Endothelial cell of umbilical vein (primary cell): ENCODE results near the gene MTF1. TPM values are rescaled to one million over a fixed set of nuclear protein-coding genes. Genes with fewer than 3 reads are reported as not detected.

Experiments used
- BruUV-seq: library from RNA; stranded (reverse); fragments of 400-500 nt; replicated peaks from 2 replicates; lab custom pipeline; 2021; lab: Mats Ljungman, UMichigan
- CTCF ChIA-PET: fragments of 300-600, 350-600 bp; sonication (Branson Sonifier 250); formaldehyde crosslinking; loops from one replicate; lab custom pipeline; 2021; ENCODE audit warnings: antibody characterized with exemption, inconsistent platforms; lab: Charles Lee
- POLR2A ChIA-PET: fragments of 300-600, 350-600 bp; sonication (Branson Sonifier 250); formaldehyde crosslinking; loops from one replicate; lab custom pipeline; 2021; ENCODE audit warnings: antibody characterized with exemption, inconsistent platforms; lab: Charles Lee
- DNase-seq: peaks from one replicate; pipeline ENCODE4 v3.0.0-alpha.2; 2011; ENCODE audit warnings: low read depth, low spot score
- FAIRE-seq: peaks from 2 replicates; lab custom pipeline; 2011; peaks lifted over from hg19 to GRCh38; lab: Jason Lieb, UNC
- H2AFZ ChIP-seq: 2 replicates; pipeline ENCODE4 v1.6.0; 2012; ENCODE audit warnings: low read depth, low read length, control low read depth, inconsistent platforms
- H3K27ac ChIP-seq: 2 replicates; pipeline ENCODE4 v1.5.1; 2011; ENCODE audit warnings: low read depth, mild to moderate bottlenecking, control low read depth, low read length, moderate library complexity; ENCODE audit not compliant: insufficient read depth
- H3K27me3 ChIP-seq, 2 experiments: 2 replicates each; pipeline versions ENCODE4 v1.6.0 to v1.6.1; 2011; ENCODE audit warnings: low read length in 2 of 2, mixed read lengths in 1 of 2; ENCODE audit not compliant: control insufficient read depth in 2 of 2, insufficient read depth in 2 of 2
- H3K36me3 ChIP-seq, 2 experiments: 2 replicates in 1 of 2; 3 replicates in 1 of 2; pipeline ENCODE4 v1.5.1; 2011; ENCODE audit warnings: low read length in 2 of 2, mild to moderate bottlenecking in 1 of 2, moderate library complexity in 1 of 2; ENCODE audit not compliant: control insufficient read depth in 2 of 2, insufficient read depth in 2 of 2; ENCODE audit errors: extremely low read depth in 1 of 2
- H3K4me1 ChIP-seq: 3 replicates; pipeline ENCODE4 v1.5.1; 2011; ENCODE audit warnings: mild to moderate bottlenecking, low read length; ENCODE audit not compliant: control insufficient read depth, insufficient read depth; ENCODE audit errors: extremely low read depth
- H3K4me2 ChIP-seq: 2 replicates; pipeline ENCODE4 v1.6.1; 2011; ENCODE audit warnings: low read length, control low read depth, mixed read lengths; ENCODE audit not compliant: insufficient read depth
- H3K4me3 ChIP-seq, 3 experiments: fragments of 200-600 bp in 1 of 3; sonication (generic), shearing (Covaris generic) in 1 of 3; replicated peaks in 1 of 3; 2 replicates each; pipeline ENCODE4 v1.5.1; 2011 to 2016; ENCODE audit warnings: control low read depth in 3 of 3, low read length in 3 of 3, mild to moderate bottlenecking in 2 of 3, inconsistent platforms in 1 of 3, low read depth in 1 of 3, moderate library complexity in 1 of 3; ENCODE audit not compliant: insufficient read depth in 1 of 3
- H3K79me2 ChIP-seq: 2 replicates; pipeline ENCODE4 v1.6.0; 2012; ENCODE audit warnings: low read length, inconsistent platforms; ENCODE audit not compliant: control insufficient read depth, insufficient read depth
- H3K9ac ChIP-seq: replicated peaks from 2 replicates; pipeline ENCODE3; 2011; ENCODE audit warnings: low read length, control low read depth; ENCODE audit not compliant: insufficient read depth; ENCODE audit errors: extremely low read depth
- H3K9me1 ChIP-seq: replicated peaks from 3 replicates; pipeline ENCODE4 v1.6.0; 2011; ENCODE audit warnings: mild to moderate bottlenecking, low read length; ENCODE audit not compliant: control insufficient read depth, insufficient read depth; ENCODE audit errors: extremely low read depth
- H3K9me3 ChIP-seq: replicated peaks from 2 replicates; pipeline ENCODE4 v1.5.1; 2012; ENCODE audit warnings: low read length, inconsistent platforms; ENCODE audit not compliant: control insufficient read depth, insufficient read depth
- H4K20me1 ChIP-seq: replicated peaks from 2 replicates; pipeline ENCODE3; 2011; ENCODE audit warnings: mild to moderate bottlenecking, low read length; ENCODE audit not compliant: control insufficient read depth, insufficient read depth; ENCODE audit errors: extremely low read depth
- CTCF ChIP-seq, 2 donors: IDR thresholded peaks; 1 replicate in 1 of 2; 2 replicates in 1 of 2; pipeline ENCODE4 v1.5.1; 2011; ENCODE audit warnings: low read length in 2 of 2, mild to moderate bottlenecking in 2 of 2, moderate library complexity in 2 of 2, control low read depth in 1 of 2, inconsistent platforms in 1 of 2, low read depth in 1 of 2; ENCODE audit not compliant: insufficient read depth in 1 of 2; ENCODE audit errors: extremely low read depth in 1 of 2
- EZH2 ChIP-seq: IDR thresholded peaks from 2 replicates; pipeline ENCODE4 v1.6.1; 2012; ENCODE audit warnings: borderline replicate concordance, low read depth, mild to moderate bottlenecking, moderate library complexity, low read length, inconsistent platforms; ENCODE audit not compliant: severe bottlenecking
- FOS ChIP-seq: IDR thresholded peaks from 2 replicates; pipeline ENCODE4 v1.6.1; 2011; ENCODE audit warnings: mild to moderate bottlenecking, low read length, moderate library complexity, borderline replicate concordance; ENCODE audit not compliant: insufficient read depth
- GATA2 ChIP-seq: IDR thresholded peaks from 2 replicates; pipeline ENCODE4 v1.7.0; 2011; ENCODE audit warnings: low read depth, mild to moderate bottlenecking, moderate library complexity, mixed read lengths, low read length; ENCODE audit not compliant: insufficient read length, insufficient read depth
- JUN ChIP-seq: IDR thresholded peaks from 2 replicates; pipeline ENCODE4 v1.6.1; 2011; ENCODE audit warnings: borderline replicate concordance, low read depth; ENCODE audit not compliant: insufficient read length, insufficient read depth
- MAX ChIP-seq: IDR thresholded peaks from 2 replicates; pipeline ENCODE4 v1.6.1; 2011; ENCODE audit not compliant: insufficient read depth, insufficient read length
- MYC ChIP-seq: IDR thresholded peaks from one replicate; pipeline ENCODE4 v1.6.1; 2011; ENCODE audit warnings: mild to moderate bottlenecking, low read depth, low read length
- POLR2AphosphoS5 ChIP-seq: IDR thresholded peaks from 2 replicates; pipeline ENCODE4 v1.6.1; 2012; ENCODE audit warnings: low read depth, mild to moderate bottlenecking, control low read depth, low read length, moderate library complexity; ENCODE audit not compliant: insufficient read depth
- dilution Hi-C: fragments of 300-500 bp; cut with MboI; formaldehyde crosslinking; loops from one replicate; pipeline ENCODE4 v1.15.0; 2019; ENCODE audit warnings: low sequenced_read_pairs; ENCODE audit not compliant: extremely low pct_ligation_motif_present
- intact Hi-C: fragments of 100-400 bp; cut with micrococcal nuclease; formaldehyde crosslinking; loops from one replicate; pipeline ENCODE4 v1.10.0; 2022
- polyA plus RNA-seq, 4 experiments: library from polyadenylated mRNA; depleted of rRNA in 3 of 4; stranded (reverse) in 3 of 4; unstranded in 1 of 4; fragments of >200 nt; gene quantifications; 2 replicates each; pipeline versions ENCODE4 v1.2.1 to v1.2.3, GENCODE V29; 2011 to 2012; ENCODE audit warnings: missing spikeins in 1 of 4
- total RNA-seq: library from RNA; stranded (reverse); gene quantifications from 2 replicates; pipeline ENCODE4 v1.2.3, GENCODE V29; 2021

The MTF1 gene
- total and polyA plus RNA-seq, 2 donors (not counting 3 experiments of a cell fraction or from before 2014, with no cell fraction given), result 4.9 to 18.5 TPM

GRCh38 chr1:37875833-37876232 lies 16.4 kb upstream of the MTF1 start:
- Histone ChIP-seq H3K27me3 (no peaks in the 10 kb centered on the region), H3K4me1 (no peaks in the 10 kb centered on the region), H3K36me3 (peaks cover 0 to 19% of the 10 kb centered on the region in 2 experiments), H3K9ac (no peak overlapping the region), H4K20me1 (no peaks in the 10 kb centered on the region), H3K27ac (no peak overlapping the region), H3K4me3 (no peak overlapping the region), H3K9me3 (no peaks in the 10 kb centered on the region), H3K9me1 (no peaks in the 10 kb centered on the region), H3K4me2 (no peak overlapping the region), H3K79me2 (no peaks in the 10 kb centered on the region), H2AFZ (no peak overlapping the region)
- DNase-seq, result peak; percentile 17
- TF ChIP-seq CTCF (IDR thresholded peaks at IDR 0.05; ENCODE audit: extremely low read depth in 1 of 2, insufficient read depth in 1 of 2, low read depth in 1 of 2, low read length in 2 of 2), result peak in 1 of 2 donors; percentile 20
- TF ChIP-seq EZH2, result no peak
- CTCF ChIA-PET, result interaction anchor here (0.5 to 1.5 kb wide), 7 partner anchors 9 to 1089 kb away, joined by 3 to 16 read pairs (median 4); no protein-coding TSS in a partner anchor
- intact Hi-C loops, result no loop called here
- no peak for FAIRE-seq
- BruUV-seq, result no TSS peak
- dilution Hi-C loops, result no loop called here
- POLR2A ChIA-PET, result interaction anchor here (0.7 kb wide), 1 partner anchor 154 kb away, joined by 3 read pairs; no protein-coding TSS in a partner anchor

- H3K36me3 ChIP-seq, result peaks cover 0 to 14% of the 10 kb centered on the region in 2 experiments
- H3K27me3 ChIP-seq, result no peaks in the 10 kb centered on the region
- FAIRE-seq (no peak), DNase-seq (no peak)
- ChIA-PET POLR2A (no interaction called here), CTCF (interaction anchor here (1.9 kb wide), 1 partner anchor 13 kb away, joined by 10 read pairs; the partner anchor contains the start of gene MTF1)
- H3K9me1 ChIP-seq, result no peaks in the 10 kb centered on the region
- BruUV-seq, result no TSS peak
- no peak for TF ChIP-seq FOS
- no peak for TF ChIP-seq GATA2
- no peak for TF ChIP-seq POLR2AphosphoS5
- TF ChIP-seq JUN, result no peak
- TF ChIP-seq CTCF (IDR thresholded peaks at IDR 0.05; ENCODE audit: extremely low read depth in 1 of 2, insufficient read depth in 1 of 2, low read depth in 1 of 2, low read length in 2 of 2), result no peak
- TF ChIP-seq MYC, result no peak
- no peak for TF ChIP-seq MAX
- no peak overlapping the region for H2AFZ ChIP-seq
- dilution Hi-C loops (no loop called here), intact Hi-C loops (no loop called here)
- no peak overlapping the region for H3K4me2 ChIP-seq
- H3K4me1 ChIP-seq, result no peaks in the 10 kb centered on the region
- no peaks in the 10 kb centered on the region for H3K9me3 ChIP-seq
- H3K4me3 ChIP-seq, result no peak overlapping the region
- H3K9ac ChIP-seq, result no peak overlapping the region
- no peaks in the 10 kb centered on the region for H4K20me1 ChIP-seq
- H3K79me2 ChIP-seq, result no peaks in the 10 kb centered on the region
- no peak overlapping the region for H3K27ac ChIP-seq
Observed at GRCh38 chr1:37872692-37873091, 13.3 kb upstream of the MTF1 start.
